HT1080 (cell line): ENCODE data around the gene LKAAEAR1. TPM values are rescaled to one million over a fixed set of nuclear protein-coding genes. Genes with fewer than 3 reads are reported as not detected.
"Not testable (repeated sequence)": the region's sequence is repeated elsewhere in the genome, so short reads cannot be mapped to it uniquely, and the experiment has no call there.

ENCODE experiments used
- DNase-seq: peaks from one replicate; pipeline ENCODE4 v3.0.0-alpha.2; 2015; ENCODE audit warnings: low read depth
- total RNA-seq: library from RNA; depleted of rRNA; stranded (reverse); fragments of >200 nt; shearing (Covaris generic); gene quantifications from 2 replicates; pipeline ENCODE4 v1.2.3, GENCODE V29; 2014

The LKAAEAR1 gene
- total RNA-seq, 1 experiment from 2014 or later: 1.0 TPM

DNA sequence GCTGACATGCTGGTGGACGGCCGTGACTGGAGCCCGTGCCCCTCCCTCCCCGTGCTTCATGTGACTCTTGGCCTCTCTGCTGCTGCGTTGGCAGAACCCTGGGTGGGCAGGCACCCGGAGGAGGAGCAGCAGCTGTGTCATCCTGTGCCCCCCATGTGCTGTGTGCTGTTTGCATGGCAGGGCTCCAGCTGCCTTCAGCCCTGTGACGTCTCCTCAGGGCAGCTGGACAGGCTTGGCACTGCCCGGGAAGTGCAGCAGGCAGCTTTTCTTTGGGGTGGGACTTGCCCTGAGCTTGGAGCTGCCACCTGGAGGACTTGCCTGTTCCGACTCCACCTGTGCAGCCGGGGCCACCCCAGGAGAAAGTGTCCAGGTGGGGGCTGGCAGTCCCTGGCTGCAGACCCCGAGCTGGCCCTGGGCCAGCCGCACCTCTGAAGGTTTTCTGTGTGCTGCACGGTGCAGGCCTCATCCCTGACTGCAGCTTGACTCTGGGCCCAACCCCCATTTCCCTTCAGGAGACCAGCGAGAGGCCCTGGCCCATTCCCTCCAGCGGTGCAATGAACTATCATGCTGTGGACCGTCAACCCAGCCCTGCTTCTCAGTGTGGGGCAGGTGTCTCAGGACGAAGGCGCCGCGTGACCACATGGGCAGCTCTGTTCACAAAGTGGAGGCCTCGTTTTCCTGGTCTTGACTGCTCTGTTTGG lies 15.0 kb upstream of the LKAAEAR1 start:
- DNase-seq: no peak

GRCh38 chr20:64098471-64099013 lies 14.3 kb upstream of the LKAAEAR1 start:
- no peak for DNase-seq

GRCh38 chr20:64096535-64096934 lies 12.3 kb upstream of the LKAAEAR1 start:
- no peak for DNase-seq

DNA sequence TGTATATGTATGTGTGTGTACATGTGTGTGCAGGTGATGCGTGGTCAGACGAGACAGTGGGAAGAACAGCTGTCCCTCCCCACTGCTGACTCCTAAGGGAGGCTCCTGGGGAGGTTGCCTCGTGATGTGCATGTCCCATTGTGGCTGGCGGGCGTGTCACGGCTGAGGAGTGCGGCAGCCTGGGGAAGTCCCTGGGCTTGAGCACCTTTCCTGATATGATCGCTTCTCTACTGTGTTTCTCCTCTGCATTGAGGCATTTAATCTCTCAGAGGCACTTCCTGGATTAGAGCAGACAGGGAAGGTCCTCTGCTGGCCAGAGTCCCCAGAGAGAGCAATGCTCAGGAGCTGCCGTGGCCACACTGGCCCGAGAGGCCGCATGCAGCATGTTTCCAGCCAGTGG lies 11.7 kb upstream of the LKAAEAR1 start:
- DNase-seq: no peak

GRCh38 chr20:64095455-64095854 lies 11.3 kb upstream of the LKAAEAR1 start:
- no peak for DNase-seq

- no peak for DNase-seq
These were observed 8.9 kb upstream of the LKAAEAR1 start for GRCh38 chr20:64093013-64093503.

GRCh38 chr20:64092258-64093012 lies 8.2 kb upstream of the LKAAEAR1 start:
- no peak for DNase-seq

- no peak for DNase-seq
These were observed 7.6 kb upstream of the LKAAEAR1 start for GRCh38 chr20:64091770-64092169.

DNA sequence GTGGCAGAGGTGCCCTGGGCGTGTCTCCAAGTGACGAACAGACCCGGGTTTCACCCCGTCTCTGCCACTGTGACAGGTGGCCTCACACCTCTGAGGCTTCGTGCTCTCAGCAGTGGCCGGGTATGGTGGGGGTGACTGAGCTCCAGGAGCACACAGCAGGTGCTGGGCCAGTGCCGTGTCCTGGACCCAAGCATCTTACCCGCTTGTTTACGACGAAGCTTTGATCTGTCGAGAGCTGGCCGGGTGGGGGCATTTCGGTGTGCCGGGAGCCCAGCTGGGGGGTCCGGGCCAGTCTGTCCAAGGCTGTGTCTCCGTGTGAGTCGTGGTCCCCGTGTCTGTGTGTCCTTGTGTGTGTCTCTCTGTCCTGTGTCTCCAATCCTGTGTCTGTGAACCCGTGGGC lies 7.1 kb upstream of the LKAAEAR1 start:
- no peak for DNase-seq

GRCh38 chr20:64090165-64090564 lies 6.0 kb upstream of the LKAAEAR1 start:
- DNase-seq: no peak

GRCh38 chr20:64088586-64088985 lies 4.4 kb upstream of the LKAAEAR1 start:
- not testable (repeated sequence) for DNase-seq

DNA sequence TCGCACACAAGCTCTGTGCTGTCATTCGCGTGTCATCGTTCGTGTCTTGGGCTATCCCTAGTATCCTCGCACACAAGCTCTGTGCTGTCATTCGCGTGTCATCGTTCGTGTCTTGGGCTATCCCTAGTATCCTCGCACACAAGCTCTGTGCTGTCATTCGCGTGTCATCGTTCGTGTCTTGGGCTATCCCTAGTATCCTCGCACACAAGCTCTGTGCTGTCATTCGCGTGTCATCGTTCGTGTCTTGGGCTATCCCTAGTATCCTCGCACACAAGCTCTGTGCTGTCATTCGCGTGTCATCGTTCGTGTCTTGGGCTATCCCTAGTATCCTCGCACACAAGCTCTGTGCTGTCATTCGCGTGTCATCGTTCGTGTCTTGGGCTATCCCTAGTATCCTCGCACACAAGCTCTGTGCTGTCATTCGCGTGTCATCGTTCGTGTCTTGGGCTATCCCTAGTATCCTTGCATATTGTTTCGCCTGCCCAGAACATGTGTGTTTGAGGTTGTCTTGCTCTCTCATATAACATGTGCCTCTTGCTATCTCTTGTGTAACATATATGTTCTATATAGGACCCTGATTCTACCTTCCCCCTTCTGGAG lies 3.1 kb upstream of the LKAAEAR1 start:
- DNase-seq: not testable (repeated sequence)

DNA sequence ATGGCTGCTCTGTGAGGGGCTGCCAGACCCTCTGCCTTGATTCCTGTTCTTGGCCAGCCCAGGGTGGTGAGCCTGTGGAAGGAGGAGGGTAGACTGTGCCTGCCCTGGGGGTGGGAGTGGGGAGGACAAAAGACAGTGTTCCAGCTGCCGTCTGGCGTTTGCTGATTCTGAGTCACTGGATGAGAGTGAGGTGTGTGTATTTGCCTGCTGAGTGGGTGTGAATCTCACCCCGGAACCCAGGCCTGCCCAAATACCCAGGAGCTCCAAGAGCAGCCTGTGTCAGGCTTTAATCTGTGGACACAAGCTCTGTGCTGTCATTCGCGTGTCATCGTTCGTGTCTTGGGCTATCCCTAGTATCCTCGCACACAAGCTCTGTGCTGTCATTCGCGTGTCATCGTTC lies 2.6 kb upstream of the LKAAEAR1 start:
- no peak for DNase-seq

GRCh38 chr20:64084685-64085152 lies 521 bp upstream of the LKAAEAR1 start:
- DNase-seq: no peak

DNA sequence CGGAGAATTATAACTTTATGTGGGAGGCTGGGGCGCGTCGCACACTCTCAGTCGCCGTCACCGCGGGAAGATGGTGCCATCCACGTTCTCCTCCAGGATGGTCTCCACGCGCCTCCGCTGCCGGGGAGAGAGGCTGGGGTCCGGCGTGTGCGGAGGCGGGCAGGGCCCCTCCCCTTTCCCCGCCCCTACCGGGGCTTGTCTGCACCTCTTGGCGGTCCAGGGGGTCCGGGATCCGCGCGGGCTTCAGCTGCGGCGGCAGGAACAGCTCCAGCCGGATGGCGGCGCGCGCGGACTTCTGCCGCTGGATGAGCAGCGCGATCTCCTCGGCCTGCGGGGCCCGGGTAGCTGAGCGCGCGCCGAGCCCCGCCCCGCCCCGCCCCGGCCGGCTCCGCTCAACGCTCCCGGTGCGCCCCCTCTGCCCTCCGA lies 807 bp downstream of the LKAAEAR1 start:
- DNase-seq: peak; percentile 70

GRCh38 chr20:64082820-64083377 lies 1.3 kb downstream of the LKAAEAR1 start:
- no peak for DNase-seq

DNA sequence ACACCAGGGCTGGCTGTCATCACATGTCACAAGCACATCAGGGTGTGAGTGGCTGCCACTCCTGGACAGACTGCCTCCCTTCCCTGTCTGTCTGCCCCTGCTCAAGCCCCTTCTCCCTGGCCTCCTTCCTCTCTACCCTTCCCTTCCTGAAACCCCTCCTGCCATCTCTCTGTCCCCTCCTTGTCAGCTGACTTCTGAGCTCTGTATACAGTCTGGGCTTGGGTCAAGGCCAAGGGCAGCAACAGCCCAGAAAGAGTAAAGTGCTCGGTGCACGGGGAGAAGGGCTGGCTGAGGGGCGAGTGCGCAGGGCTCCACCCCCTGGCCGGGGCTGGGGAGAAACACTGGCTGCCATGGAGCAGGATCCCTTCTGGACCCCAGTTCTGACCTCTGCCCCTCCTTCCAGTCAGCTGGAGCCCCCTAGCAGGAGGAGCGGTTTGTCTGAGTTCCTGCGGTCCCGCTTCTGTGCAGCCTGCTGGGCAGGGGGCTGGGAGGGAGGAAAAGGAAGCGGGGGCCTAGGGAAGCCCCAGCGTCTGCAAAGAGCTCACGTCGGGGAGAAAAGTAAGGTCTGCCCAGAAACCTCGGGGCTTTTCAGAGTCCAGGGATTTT lies 2.0 kb downstream of the LKAAEAR1 start:
- DNase-seq: no peak

DNA sequence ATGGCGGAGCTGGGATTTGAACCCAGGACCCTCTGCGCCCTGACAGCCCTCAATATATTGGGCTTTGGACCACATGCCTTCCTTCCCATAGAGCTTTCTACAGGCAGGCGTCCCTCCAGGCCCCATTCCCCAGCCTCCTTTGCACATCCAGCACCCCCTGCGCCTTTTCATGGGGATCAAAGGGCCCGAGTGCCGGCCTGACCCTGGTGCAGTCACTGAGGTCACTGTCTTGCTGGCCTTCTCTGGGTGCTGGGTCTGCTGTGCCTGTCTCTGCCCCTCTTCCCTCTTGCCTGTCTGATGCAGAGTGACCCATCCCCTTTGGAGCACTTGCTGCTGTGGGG lies 2.6 kb downstream of the LKAAEAR1 start:
- no peak for DNase-seq

DNA sequence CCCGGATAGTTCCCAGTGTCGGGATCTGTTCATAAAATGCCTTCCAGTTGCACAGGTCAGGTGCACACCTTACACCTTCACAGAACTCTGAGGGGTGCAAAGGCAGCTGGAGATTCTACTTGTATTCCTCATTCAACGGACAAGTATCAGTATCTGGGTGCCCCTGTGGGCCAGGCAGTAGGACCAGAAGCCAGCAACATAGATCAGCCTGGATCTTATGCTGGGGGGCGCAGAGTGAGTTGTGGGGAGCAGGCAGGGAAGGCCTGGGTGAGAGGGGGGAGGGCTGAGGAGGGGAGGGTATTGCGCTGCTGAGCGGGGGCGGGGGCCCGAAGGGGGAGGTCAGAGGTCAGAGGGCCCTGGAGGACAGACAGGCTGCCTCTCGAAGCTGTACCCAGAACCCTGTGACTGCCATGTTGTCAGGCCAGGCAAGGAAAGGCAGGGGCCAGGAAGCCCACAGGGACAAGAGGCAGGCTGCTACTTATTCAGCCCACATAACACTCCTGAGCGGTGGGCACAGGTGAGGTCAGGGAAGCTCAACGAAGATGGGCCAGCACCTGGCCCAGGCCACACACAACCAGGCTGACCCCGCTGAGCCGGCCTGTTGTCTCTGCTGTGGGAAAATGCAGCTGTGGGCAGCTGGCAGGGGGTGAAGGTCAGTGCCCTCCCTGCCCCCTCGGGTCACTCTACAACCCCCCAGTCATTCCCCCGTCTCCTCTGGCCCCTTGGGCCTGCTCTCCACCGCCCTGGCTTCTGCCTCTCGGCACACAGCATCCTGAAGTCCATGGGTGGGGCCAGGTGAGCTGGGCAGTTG lies 3.2 kb downstream of the LKAAEAR1 start:
- no peak for DNase-seq
